Hypothalamus (tissue), 51 donors: Measurements from ENCODE around the gene ZNF414.
"Not testable (repeated sequence)": the region's sequence is repeated elsewhere in the genome, so short reads cannot be mapped to it uniquely, and the experiment has no call there.

Experiments used
- DNase-seq, 51 donors: peaks; one replicate each; lab custom pipeline; 2025; lab: John Stamatoyannopoulos, UW

Gene ZNF414

DNA sequence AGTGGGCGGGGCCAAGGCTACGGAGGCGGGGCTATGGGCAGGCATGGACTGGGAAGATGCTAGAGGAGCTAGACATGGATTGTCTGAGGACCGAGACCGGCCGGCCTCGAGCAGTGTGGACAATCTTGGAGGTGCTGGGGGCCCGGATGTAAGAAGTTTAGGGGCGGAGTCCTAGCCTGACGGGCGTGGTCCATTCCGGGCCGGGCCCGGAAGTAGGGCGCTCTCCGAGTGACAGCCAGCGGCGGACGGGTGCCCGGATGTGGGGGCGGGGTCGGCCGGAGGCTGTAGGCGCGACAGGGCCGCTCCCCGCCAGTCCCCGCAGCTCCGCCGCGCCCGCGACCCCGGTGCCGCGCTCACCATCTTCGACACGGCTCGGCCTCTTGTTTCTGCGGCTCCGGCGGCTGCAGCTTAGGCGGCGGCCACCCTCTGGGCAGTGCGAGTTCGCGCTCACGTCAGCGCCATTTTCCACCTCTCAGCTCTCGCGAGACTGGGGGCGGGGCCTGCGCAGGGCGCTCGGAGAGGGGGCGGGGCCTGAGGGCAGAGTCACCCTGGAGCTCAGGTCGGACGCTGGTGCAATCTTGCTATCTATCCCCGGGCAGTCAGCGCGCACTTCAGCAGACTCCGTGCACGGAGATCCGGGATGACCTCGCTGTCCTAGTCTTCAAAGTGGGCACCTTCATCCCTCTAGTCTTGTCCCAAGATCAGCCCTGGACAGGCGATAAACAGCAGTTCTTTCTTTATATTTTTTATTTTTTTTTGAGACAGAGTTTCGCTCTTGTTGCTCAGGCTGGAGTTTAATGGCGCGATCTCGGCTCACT, at the start of gene ZNF414:
Gene ZNF414 (minus strand): TSS at position 481 of the 818 bp plus-strand sequence. CDS start 121 bp downstream, at position 360.
- peak; percentile 76 to 100 (median 93) for DNase-seq

DNA sequence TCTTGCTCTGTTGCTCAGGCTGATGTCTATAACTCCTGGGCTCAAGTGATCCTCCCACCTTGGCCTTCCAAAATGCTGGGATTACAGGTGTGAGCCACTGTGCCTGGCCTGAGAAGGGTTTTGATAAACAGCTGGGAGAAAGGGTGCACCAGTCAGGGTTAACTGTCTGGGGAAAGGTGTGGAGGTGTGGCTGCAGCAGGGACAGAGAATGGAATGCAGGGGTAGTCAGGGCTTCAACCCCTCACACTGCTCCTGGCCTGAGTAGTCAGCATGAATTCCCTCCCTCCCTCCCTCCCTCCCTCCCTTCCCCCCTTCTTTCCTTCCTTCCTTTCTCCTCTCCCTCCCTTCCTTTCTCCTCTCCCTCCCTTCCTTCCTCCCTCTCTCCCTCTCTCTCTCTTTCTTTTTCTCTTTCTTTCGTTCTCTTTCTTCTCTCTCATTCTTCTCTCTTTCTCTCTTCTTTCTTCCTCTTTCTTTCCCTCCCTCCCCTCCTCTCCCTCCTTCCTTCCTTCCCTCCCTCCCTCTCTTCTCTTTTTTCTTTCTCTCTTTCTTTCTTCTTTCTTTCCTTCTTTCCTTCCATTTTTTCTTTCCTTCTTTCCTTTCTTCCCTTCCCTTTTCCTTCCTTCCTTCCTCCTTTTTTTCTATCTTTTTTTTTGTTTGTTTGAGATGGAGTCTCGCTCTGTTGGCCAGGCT, 47.3 kb upstream of the ZNF414 start:
- no peak for DNase-seq

GRCh38 chr19:8558325-8558724, 44.4 kb upstream of the ZNF414 start:
- no peak for DNase-seq

DNA sequence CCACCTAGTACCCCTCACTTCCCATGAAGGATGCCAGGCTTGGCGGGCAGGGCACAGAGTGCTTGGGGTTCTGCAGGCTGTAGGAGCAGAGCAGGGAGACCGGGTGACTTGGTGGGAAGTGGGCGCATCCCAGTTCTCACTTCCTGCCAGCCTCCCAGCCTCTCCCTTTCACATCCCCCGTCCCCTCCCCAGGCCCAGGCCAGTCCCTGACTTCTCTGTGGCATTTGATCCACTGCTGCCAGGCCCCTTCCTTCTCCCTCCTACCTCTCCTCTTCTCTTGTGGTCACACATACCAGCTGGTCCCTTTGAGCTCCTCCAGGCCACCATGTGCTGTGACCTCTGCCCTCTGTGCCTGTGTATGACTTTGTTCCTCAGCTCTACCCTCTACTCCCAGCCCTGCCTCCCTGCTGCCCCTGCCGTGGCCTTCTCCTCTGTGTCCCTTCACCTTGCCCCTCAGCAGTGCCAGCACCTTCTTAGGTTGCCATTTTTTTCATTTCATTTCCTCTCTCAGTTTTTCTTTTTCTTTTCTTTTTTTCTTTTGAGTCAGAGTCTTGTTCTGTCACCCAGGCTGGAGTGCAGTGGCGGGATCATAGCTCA, 43.8 kb upstream of the ZNF414 start:
- DNase-seq: no peak

DNA sequence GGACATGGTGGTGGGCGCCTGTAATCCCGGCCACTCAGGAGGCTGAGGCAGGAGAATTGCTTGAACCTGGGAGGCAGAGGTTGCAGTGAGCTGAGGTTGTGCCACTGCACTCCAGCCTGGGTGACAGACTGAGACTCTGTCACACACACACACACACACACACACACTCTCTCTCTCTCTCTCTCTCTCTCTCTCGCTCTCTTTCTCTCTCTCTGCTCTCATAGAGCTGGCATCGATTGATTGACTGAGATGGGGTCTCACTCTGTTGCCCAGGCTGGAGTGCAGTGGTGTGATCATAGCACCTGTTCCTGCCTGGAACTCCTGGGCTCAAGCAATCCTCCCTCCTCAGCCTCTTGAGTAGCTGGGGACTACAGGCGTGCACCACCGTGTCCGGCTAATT, 39.8 kb upstream of the ZNF414 start:
- DNase-seq: not testable (repeated sequence)

DNA sequence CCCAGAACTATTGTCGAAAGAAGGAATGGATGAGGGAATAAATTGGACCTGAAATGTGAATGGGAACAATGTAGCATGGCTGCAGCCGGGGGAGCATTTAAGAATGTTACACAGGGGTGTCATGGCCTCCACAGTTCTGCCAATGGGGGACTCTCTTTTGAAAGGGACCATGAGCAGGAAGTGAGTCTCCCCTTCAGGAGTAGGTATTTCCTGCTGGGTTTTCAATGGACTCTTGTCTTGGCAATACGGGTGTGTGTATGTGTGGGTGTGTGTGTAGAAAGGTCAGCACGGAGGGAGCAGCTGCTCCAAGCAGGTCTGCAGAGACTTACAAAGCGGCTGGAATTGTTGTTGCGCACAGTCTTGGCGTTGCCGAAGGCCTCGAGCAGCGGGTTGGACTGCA, 38.8 kb upstream of the ZNF414 start:
- no peak for DNase-seq

- DNase-seq: no peak
Measured at GRCh38 chr19:8550070-8550469, 36.1 kb upstream of the ZNF414 start.

DNA sequence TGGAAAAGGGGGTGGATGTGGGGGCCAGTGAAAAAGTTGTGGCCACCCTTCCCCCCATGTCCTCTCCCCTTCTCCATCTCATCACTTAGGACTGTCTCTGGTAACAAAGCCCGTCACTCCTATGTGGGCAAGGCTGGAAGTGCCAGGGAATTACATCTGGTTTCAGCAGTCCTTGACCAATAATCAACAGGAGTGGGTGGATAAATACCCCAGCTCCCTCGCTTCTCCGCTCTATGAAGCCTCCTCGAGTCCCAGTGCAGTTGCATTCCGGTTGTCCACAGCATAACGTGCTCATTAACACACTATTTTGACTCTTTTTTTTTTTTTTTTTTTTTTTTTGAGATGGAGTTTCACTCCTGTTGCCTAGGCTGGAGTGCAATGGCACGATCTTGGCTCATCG, 31.8 kb upstream of the ZNF414 start:
- no peak for DNase-seq

- no peak for DNase-seq
Measured at GRCh38 chr19:8544168-8544567, 30.2 kb upstream of the ZNF414 start.

DNA sequence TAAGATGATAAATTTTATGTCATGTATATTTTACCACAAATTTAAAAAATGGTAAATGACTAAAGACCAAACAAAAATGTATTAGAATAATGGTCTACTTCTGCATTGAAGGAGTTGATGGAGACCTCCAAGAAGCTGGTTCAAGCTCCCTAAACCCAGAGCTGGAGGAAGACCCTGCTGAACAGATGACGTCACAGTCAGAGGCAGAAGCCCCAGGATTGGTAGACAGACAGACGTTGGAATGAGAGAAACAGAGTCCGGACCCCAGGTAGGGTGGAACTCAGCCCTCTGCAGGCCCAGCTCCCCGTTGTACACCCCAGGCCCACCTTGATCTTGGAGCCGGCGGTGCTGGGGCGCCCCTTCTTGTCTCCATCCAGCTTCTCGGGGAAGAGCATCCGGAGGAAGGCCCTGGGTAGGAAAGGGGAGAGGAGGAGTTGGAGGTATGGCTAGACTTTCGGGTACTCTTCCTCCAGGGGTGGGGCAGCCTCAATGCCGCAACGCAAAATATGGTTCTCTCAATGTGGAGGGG, 25.7 kb upstream of the ZNF414 start:
- DNase-seq: no peak

DNA sequence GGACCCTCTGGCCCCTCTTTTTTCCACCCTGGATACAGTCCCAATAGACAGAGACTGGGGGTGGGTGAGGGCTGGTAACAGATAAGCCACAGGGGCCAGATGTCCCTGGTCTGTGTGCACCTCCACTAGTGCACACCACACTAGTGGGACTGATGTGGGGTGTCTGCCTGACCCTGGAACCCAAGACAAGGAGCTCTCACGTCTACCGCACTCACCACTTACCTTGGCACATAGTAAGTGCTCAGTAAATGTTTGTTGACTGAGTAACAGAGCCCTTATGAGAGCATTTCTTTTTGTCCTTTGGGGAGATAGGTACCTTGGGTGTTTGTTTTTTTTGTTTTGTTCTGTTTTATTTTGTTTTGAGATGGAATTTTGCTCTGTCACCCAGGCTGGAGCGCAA, 23.1 kb upstream of the ZNF414 start:
- DNase-seq: no peak

- no peak for DNase-seq
Measured at GRCh38 chr19:8536282-8536681, 22.3 kb upstream of the ZNF414 start.

GRCh38 chr19:8532225-8532624, 18.3 kb upstream of the ZNF414 start:
- DNase-seq: no peak

GRCh38 chr19:8531470-8531869, 17.5 kb upstream of the ZNF414 start:
- no peak for DNase-seq

GRCh38 chr19:8530061-8530679, 16.2 kb upstream of the ZNF414 start:
- no peak for DNase-seq

DNA sequence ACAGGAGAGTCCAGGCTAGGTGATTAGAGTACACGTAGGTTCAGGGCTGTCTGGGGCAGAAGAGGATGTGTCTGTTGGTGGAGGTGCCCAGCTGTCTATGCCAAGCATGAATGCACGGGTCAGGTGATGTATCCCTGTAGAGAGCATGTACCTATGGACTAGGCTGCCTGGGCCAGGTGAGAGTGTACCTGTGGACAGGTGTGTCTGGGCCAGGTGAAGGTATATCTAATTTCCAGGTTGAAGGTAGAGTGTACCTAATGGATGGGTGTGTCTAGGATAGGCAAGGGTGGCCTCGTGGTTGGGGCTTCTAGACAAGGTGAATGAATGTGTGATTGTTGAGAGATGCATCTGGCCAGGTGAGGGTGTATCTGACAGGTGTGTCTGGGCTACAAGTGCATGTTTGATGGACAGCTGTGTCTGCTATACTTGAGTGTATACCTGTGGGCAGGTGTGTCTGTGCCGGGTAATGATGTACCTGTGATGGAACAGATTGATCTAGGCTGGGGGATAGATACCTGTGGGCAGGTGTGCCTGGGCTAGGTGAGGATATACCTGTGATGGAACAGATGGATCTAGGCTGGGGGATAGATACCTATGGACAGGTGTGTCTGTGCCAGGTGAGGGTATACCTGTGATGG, 15.5 kb upstream of the ZNF414 start:
- DNase-seq: no peak

- no peak for DNase-seq
Measured at GRCh38 chr19:8528500-8528899, 14.5 kb upstream of the ZNF414 start.

DNA sequence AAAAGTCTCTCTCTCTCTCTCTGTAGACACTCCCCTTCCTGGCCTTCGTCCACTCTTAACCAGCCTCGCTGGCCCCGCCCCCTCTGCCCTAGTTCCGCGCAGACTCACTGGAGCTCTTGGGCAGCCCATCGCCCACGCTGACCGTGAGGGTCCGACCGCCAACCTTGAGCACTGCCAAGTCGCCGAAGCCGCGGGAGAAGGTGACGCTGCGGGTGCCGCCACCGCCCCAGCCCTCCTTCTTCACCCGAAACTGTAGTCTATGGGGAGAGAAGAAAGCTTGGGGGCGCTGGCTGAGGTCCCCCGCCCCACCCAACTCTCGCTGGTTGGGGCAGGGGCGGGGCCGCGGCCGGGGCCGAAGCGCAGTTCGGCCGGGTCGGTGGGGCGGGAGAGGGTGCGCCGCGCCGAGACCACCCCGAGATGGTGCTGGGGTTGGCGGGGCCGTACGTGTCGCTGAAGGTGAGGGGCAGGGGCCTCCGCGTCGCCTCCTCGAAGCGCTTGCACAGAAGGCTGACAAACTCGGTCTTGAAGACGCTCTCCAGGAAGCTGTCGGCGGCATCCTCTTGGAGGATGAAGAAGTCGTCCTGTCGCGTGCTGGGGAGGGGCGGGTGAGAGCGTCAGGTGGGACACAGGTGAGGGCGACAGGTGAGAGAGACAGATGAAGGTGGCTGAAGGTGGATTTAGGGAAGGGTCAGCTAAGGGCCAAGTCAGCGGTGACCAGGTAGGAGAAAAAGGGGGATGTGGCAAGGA, 12.6 kb upstream of the ZNF414 start:
- DNase-seq: peak; percentile 11 to 89 (median 67)

GRCh38 chr19:8525401-8525684, 11.4 kb upstream of the ZNF414 start:
- DNase-seq: peak in 2 of 51 donors; percentile 48 to 87

- no peak for DNase-seq
Measured at GRCh38 chr19:8519388-8519787, 5.4 kb upstream of the ZNF414 start.
